PC-9 (cell line): ENCODE data around the gene FARP1. TPM values are rescaled to one million over a fixed set of nuclear protein-coding genes. Genes with fewer than 3 reads are reported as not detected.

ENCODE experiments used
- BruUV-seq: library from RNA; stranded (reverse); fragments of 400-500 nt; replicated peaks from 2 replicates; lab custom pipeline; 2021; lab: Mats Ljungman, UMichigan
- CTCF ChIA-PET: fragments of 300-600 bp; sonication (Branson Sonifier 250); formaldehyde crosslinking; loops from one replicate; lab custom pipeline; 2022; ENCODE audit warnings: antibody characterized with exemption; lab: Charles Lee
- POLR2A ChIA-PET: fragments of 300-600 bp; sonication (Branson Sonifier 250); formaldehyde crosslinking; loops from one replicate; lab custom pipeline; 2022; ENCODE audit warnings: antibody characterized with exemption; ENCODE audit not compliant: unreplicated experiment; lab: Charles Lee
- DNase-seq, 2 experiments: peaks; one replicate each; pipeline versions ENCODE4 v3.0.0 to v3.0.0-alpha.2; 2015 to 2022; ENCODE audit warnings: mixed read lengths in 1 of 2
- H2AFZ ChIP-seq: fragments of 200-600 bp; sonication (generic); 2 replicates; pipeline ENCODE4 v1.8.1; 2017; ENCODE audit warnings: antibody characterized with exemption
- H3F3A ChIP-seq: fragments of 200-600 bp; sonication (generic); 2 replicates; pipeline ENCODE4 v1.8.1; 2017; ENCODE audit warnings: antibody characterized with exemption, mild to moderate bottlenecking, low read depth; ENCODE audit not compliant: insufficient read depth
- H3K27ac ChIP-seq: fragments of 200-600 bp; sonication (generic); 2 replicates; pipeline ENCODE4 v1.6.1; 2016; ENCODE audit warnings: mixed run types
- H3K27me3 ChIP-seq: fragments of 200-600 bp; sonication (generic); 2 replicates; pipeline ENCODE4 v1.6.1; 2016; ENCODE audit warnings: low read depth, mixed run types; ENCODE audit not compliant: insufficient read depth
- H3K36me3 ChIP-seq: fragments of 200-600 bp; sonication (generic); 2 replicates; pipeline ENCODE4 v1.6.1; 2016; ENCODE audit warnings: low read depth, mixed run types
- H3K4me1 ChIP-seq: fragments of 200-600 bp; sonication (generic); replicated peaks from 2 replicates; pipeline ENCODE4 v1.6.1; 2016; ENCODE audit warnings: mixed run types; ENCODE audit not compliant: insufficient read depth
- H3K4me2 ChIP-seq: fragments of 200-600 bp; sonication (generic); 2 replicates; pipeline ENCODE4 v1.6.1; 2017; ENCODE audit warnings: mixed run types
- H3K4me3 ChIP-seq: fragments of 200-600 bp; sonication (generic); 2 replicates; pipeline ENCODE4 v1.6.1; 2016; ENCODE audit warnings: mixed run types
- H3K79me2 ChIP-seq: fragments of 200-600 bp; sonication (generic); 2 replicates; pipeline ENCODE4 v1.6.1; 2017; ENCODE audit warnings: low read depth, mixed run types
- H3K9me2 ChIP-seq: fragments of 200-600 bp; sonication (generic); 2 replicates; pipeline ENCODE4 v1.8.1; 2017; ENCODE audit warnings: mild to moderate bottlenecking; ENCODE audit not compliant: insufficient read depth
- H3K9me3 ChIP-seq: fragments of 200-600 bp; sonication (generic); 2 replicates; pipeline ENCODE4 v1.8.1; 2016; ENCODE audit warnings: low read depth; ENCODE audit not compliant: insufficient read depth
- H4K20me1 ChIP-seq: fragments of 200-600 bp; sonication (generic); 2 replicates; pipeline ENCODE4 v1.8.1; 2017; ENCODE audit not compliant: insufficient read depth
- CTCF ChIP-seq: fragments of 200-600 bp; sonication (generic); conservative IDR thresholded peaks from 2 replicates; pipeline ENCODE4 v1.6.1; 2017; ENCODE audit warnings: mixed run types, antibody characterized with exemption, mild to moderate bottlenecking, moderate library complexity
- EZH2 ChIP-seq: fragments of 200-600 bp; sonication (generic); IDR thresholded peaks from 2 replicates; pipeline ENCODE4 v1.8.0; 2017; ENCODE audit warnings: antibody characterized with exemption, low read depth
- intact Hi-C: fragments of 100-400 bp; cut with micrococcal nuclease; formaldehyde crosslinking; loops from one replicate; pipeline ENCODE4 v1.10.0; 2022; ENCODE audit not compliant: unreplicated experiment
- total RNA-seq: library from RNA; stranded (reverse); gene quantifications from 2 replicates; pipeline ENCODE4 v1.2.3, GENCODE V29; 2021

The FARP1 gene
- total RNA-seq, 1 experiment from 2014 or later, result 62.1 TPM

GRCh38 chr13:98299966-98300350 lies 157.1 kb downstream of the FARP1 start:
- Histone ChIP-seq H3K79me2 (peaks cover 34% of the 10 kb centered on the region), H3K4me3 (no peak overlapping the region), H3K36me3 (no peaks in the 10 kb centered on the region), H2AFZ (no peak overlapping the region), H4K20me1 (no peaks in the 10 kb centered on the region), H3K27me3 (no peaks in the 10 kb centered on the region), H3F3A (peaks cover 31% of the 10 kb centered on the region), H3K9me2 (no peaks in the 10 kb centered on the region), H3K4me1 (peaks cover 58% of the 10 kb centered on the region), H3K9me3 (no peaks in the 10 kb centered on the region), H3K4me2 (peak overlapping the region; percentile 77; the same call in 1 of the 2 replicates), H3K27ac (no peak overlapping the region)
- intact Hi-C loops, result loop anchor here (5.0 kb wide), 1 partner anchor 158 kb away; the partner anchor contains the start of gene FARP1
- DNase-seq, result no peak
- ChIA-PET POLR2A (no interaction called here), CTCF (no interaction called here)
- TF ChIP-seq CTCF, result no peak
- no peak for TF ChIP-seq EZH2
- BruUV-seq, result no TSS peak

- H3K4me1 ChIP-seq, result peaks cover 58% of the 10 kb centered on the region
- no peaks in the 10 kb centered on the region for H4K20me1 ChIP-seq
- H3K36me3 ChIP-seq, result no peaks in the 10 kb centered on the region
- intact Hi-C loops, result loop anchor here (5.0 kb wide), 1 partner anchor 159 kb away; the partner anchor contains the start of gene FARP1
- DNase-seq, result peak; percentile 41 to 90
- H3K27me3 ChIP-seq, result no peaks in the 10 kb centered on the region
- H3K9me2 ChIP-seq, result no peaks in the 10 kb centered on the region
- H3K4me2 ChIP-seq, result peak overlapping the region; percentile 77
- TF ChIP-seq EZH2, result no peak
- POLR2A ChIA-PET, result interaction anchor here (0.5 kb wide), 1 partner anchor 235 kb away, joined by 12 read pairs; no protein-coding TSS in a partner anchor
- H3K4me3 ChIP-seq, result peak overlapping the region; percentile 40; the same call in 1 of the 2 replicates
- CTCF ChIA-PET, result interaction anchor here (0.5 kb wide), 1 partner anchor 85 kb away, joined by 10 read pairs; no protein-coding TSS in a partner anchor
- H3K27ac ChIP-seq, result peak overlapping the region; percentile 83
- peak overlapping the region; percentile 59 for H2AFZ ChIP-seq
- H3F3A ChIP-seq, result peaks cover 31% of the 10 kb centered on the region
- BruUV-seq, result no TSS peak
- peaks cover 34% of the 10 kb centered on the region for H3K79me2 ChIP-seq
- H3K9me3 ChIP-seq, result no peaks in the 10 kb centered on the region
Observed at GRCh38 chr13:98300956-98301641, 158.2 kb downstream of the FARP1 start.

- Histone ChIP-seq H3K27ac (peak overlapping the region; percentile 83), H3K36me3 (no peaks in the 10 kb centered on the region), H3K79me2 (peaks cover 34% of the 10 kb centered on the region), H3K9me2 (no peaks in the 10 kb centered on the region), H3F3A (peaks cover 31% of the 10 kb centered on the region), H2AFZ (peak overlapping the region; percentile 59), H3K4me2 (peak overlapping the region; percentile 77), H4K20me1 (no peaks in the 10 kb centered on the region), H3K4me1 (peaks cover 58% of the 10 kb centered on the region), H3K4me3 (peak overlapping the region; percentile 40), H3K9me3 (no peaks in the 10 kb centered on the region), H3K27me3 (no peaks in the 10 kb centered on the region)
- BruUV-seq, result no TSS peak
- CTCF ChIA-PET, result interaction anchor here (0.5 to 0.7 kb wide), 3 partner anchors 9 to 351 kb away, joined by 3 to 10 read pairs (median 3); no protein-coding TSS in a partner anchor
- TF ChIP-seq EZH2 (no peak), CTCF (no peak)
- intact Hi-C loops, result loop anchor here (5.0 kb wide), 1 partner anchor 159 kb away; the partner anchor contains the start of gene FARP1
- POLR2A ChIA-PET, result no interaction called here
- peak; percentile 2 to 88 for DNase-seq
Observed at GRCh38 chr13:98301721-98302120, 158.8 kb downstream of the FARP1 start.
